IMR-90 (cell line): ENCODE measurements around the gene CBLIF. TPM values are rescaled to one million over a fixed set of nuclear protein-coding genes. Genes with fewer than 3 reads are reported as not detected.

Experiments
- ATAC-seq: fragments of 200-7000 bp; cut with Tn5 transposase; 2 replicates; pipeline ENCODE4 v1.9.1; 2020; ENCODE audit warnings: low read depth, mild to moderate bottlenecking, moderate library complexity
- BruUV-seq: library from RNA; stranded (reverse); fragments of 400-500 nt; replicated peaks from 2 replicates; lab custom pipeline; 2021; lab: Mats Ljungman, UMichigan
- CTCF ChIA-PET: fragments of 300-600 bp; formaldehyde crosslinking; extraction: SDS; loops from one replicate; lab custom pipeline; 2021; ENCODE audit warnings: antibody characterized with exemption; lab: Yijun Ruan, JAX
- POLR2A ChIA-PET: fragments of 300-600 bp; sonication (Branson Sonifier 250); formaldehyde crosslinking; loops from one replicate; lab custom pipeline; 2022; ENCODE audit warnings: antibody characterized with exemption; ENCODE audit not compliant: unreplicated experiment; lab: Charles Lee
- DNase-seq: peaks from one replicate; pipeline ENCODE4 v3.0.0; 2013
- H2AFZ ChIP-seq: replicated peaks from 2 replicates; pipeline ENCODE3; 2013; ENCODE audit warnings: low read length, mild to moderate bottlenecking; ENCODE audit not compliant: poor library complexity
- H2AK5ac ChIP-seq: 2 replicates; pipeline ENCODE4 v1.6.1; 2013; ENCODE audit warnings: low read depth, low read length, inconsistent platforms
- H2AK9ac ChIP-seq: replicated peaks from 2 replicates; pipeline ENCODE3; 2013; ENCODE audit warnings: mild to moderate bottlenecking, low read depth, low read length, moderate library complexity; ENCODE audit not compliant: poor library complexity
- H2BK120ac ChIP-seq: 2 replicates; pipeline ENCODE4 v1.6.1; 2013; ENCODE audit warnings: low read depth, low read length, inconsistent platforms
- H2BK15ac ChIP-seq: 3 replicates; pipeline ENCODE4 v1.6.1; 2013; ENCODE audit warnings: low read depth, low read length, inconsistent platforms
- H2BK20ac ChIP-seq: 2 replicates; pipeline ENCODE4 v1.6.1; 2013; ENCODE audit warnings: low read depth, mild to moderate bottlenecking, inconsistent platforms, low read length, moderate library complexity
- H2BK5ac ChIP-seq: 2 replicates; pipeline ENCODE4 v1.6.1; 2013; ENCODE audit warnings: mild to moderate bottlenecking, low read depth, low read length, inconsistent platforms; ENCODE audit not compliant: poor library complexity, severe bottlenecking
- H3K14ac ChIP-seq: replicated peaks from 2 replicates; pipeline ENCODE4 v1.6.1; 2013; ENCODE audit warnings: low read depth, low read length, inconsistent platforms
- H3K18ac ChIP-seq: 2 replicates; pipeline ENCODE4 v1.6.1; 2013; ENCODE audit warnings: low read depth, low read length, control low read depth
- H3K23ac ChIP-seq: 2 replicates; pipeline ENCODE4 v1.6.1; 2013; ENCODE audit warnings: low read depth, low read length, inconsistent platforms
- H3K27ac ChIP-seq: 2 replicates; pipeline ENCODE4 v1.5.1; 2013; ENCODE audit warnings: mild to moderate bottlenecking, control low read depth, low read length; ENCODE audit not compliant: insufficient read depth
- H3K27me3 ChIP-seq: 2 replicates; pipeline ENCODE4 v1.6.1; 2013; ENCODE audit warnings: low read length; ENCODE audit not compliant: control insufficient read depth, insufficient read depth
- H3K36me3 ChIP-seq: 2 replicates; pipeline ENCODE4 v1.6.1; 2013; ENCODE audit warnings: low read length, mixed read lengths; ENCODE audit not compliant: control insufficient read depth, insufficient read depth
- H3K4ac ChIP-seq: 2 replicates; pipeline ENCODE4 v1.6.1; 2013; ENCODE audit warnings: low read depth, low read length, inconsistent platforms
- H3K4me1 ChIP-seq: 2 replicates; pipeline ENCODE4 v1.6.1; 2013; ENCODE audit warnings: low read length, mixed read lengths; ENCODE audit not compliant: control insufficient read depth, insufficient read depth
- H3K4me2 ChIP-seq: 2 replicates; pipeline ENCODE4 v1.6.1; 2013; ENCODE audit warnings: low read depth, mild to moderate bottlenecking, control low read depth, low read length, moderate library complexity
- H3K4me3 ChIP-seq: 2 replicates; pipeline ENCODE4 v1.5.1; 2013; ENCODE audit warnings: low read depth, mild to moderate bottlenecking, control low read depth, low read length, moderate library complexity; ENCODE audit not compliant: insufficient read depth
- H3K56ac ChIP-seq: 2 replicates; pipeline ENCODE4 v1.6.1; 2013; ENCODE audit warnings: low read length, inconsistent platforms; ENCODE audit not compliant: insufficient read depth; ENCODE audit errors: extremely low read depth
- H3K79me1 ChIP-seq, 2 experiments: 2 replicates each; pipeline ENCODE4 v1.6.1; 2013; ENCODE audit warnings: low read length in 2 of 2, inconsistent platforms in 1 of 2, low read depth in 1 of 2
- H3K9ac ChIP-seq: 2 replicates; pipeline ENCODE4 v1.6.1; 2013; ENCODE audit warnings: low read depth, low read length, control low read depth
- H3K9me1 ChIP-seq: 2 replicates; pipeline ENCODE4 v1.6.1; 2013; ENCODE audit warnings: low read length, inconsistent platforms; ENCODE audit not compliant: insufficient read depth
- H3K9me3 ChIP-seq: 2 replicates; pipeline ENCODE4 v1.6.1; 2013; ENCODE audit warnings: low read length; ENCODE audit not compliant: control insufficient read depth, insufficient read depth
- H4K20me1 ChIP-seq: 2 replicates; pipeline ENCODE4 v1.6.1; 2013; ENCODE audit warnings: low read length, inconsistent platforms; ENCODE audit not compliant: insufficient read depth
- H4K5ac ChIP-seq: 2 replicates; pipeline ENCODE4 v1.6.1; 2013; ENCODE audit warnings: mild to moderate bottlenecking, low read depth, low read length, control low read depth
- H4K8ac ChIP-seq, 2 experiments: 2 replicates each; pipeline ENCODE4 v1.6.1; 2013; ENCODE audit warnings: low read depth in 2 of 2, low read length in 2 of 2, control low read depth in 1 of 2, inconsistent platforms in 1 of 2
- H4K91ac ChIP-seq: 2 replicates; pipeline ENCODE4 v1.6.1; 2013; ENCODE audit warnings: low read depth, low read length, inconsistent platforms; ENCODE audit not compliant: insufficient read depth
- BHLHE40 ChIP-seq: fragments of 150-350 bp; IDR thresholded peaks from 2 replicates; pipeline ENCODE4 v1.6.1; 2016; ENCODE audit warnings: mild to moderate bottlenecking, low read depth, low read length
- CHD1 ChIP-seq: IDR thresholded peaks from 2 replicates; pipeline ENCODE4 v1.6.1; 2012; ENCODE audit warnings: low read depth, low read length, improper control_type of control experiment
- ELK1 ChIP-seq: fragments of 150-350 bp; IDR thresholded peaks from 2 replicates; pipeline ENCODE4 v1.6.1; 2016; ENCODE audit warnings: low read depth, mild to moderate bottlenecking, low read length, moderate library complexity, borderline replicate concordance
- MAFK ChIP-seq: IDR thresholded peaks from 2 replicates; pipeline ENCODE4 v1.6.1; 2012; ENCODE audit warnings: low read depth, low read length, improper control_type of control experiment
- POLR2A ChIP-seq: IDR thresholded peaks from 2 replicates; pipeline ENCODE4 v1.6.1; 2012; ENCODE audit warnings: mild to moderate bottlenecking, low read depth, low read length
- RAD21 ChIP-seq: IDR thresholded peaks from 2 replicates; pipeline ENCODE4 v1.6.1; 2012; ENCODE audit warnings: low read length, improper control_type of control experiment
- RCOR1 ChIP-seq: IDR thresholded peaks from 2 replicates; pipeline ENCODE4 v1.6.1; 2012; ENCODE audit warnings: mild to moderate bottlenecking, low read length, improper control_type of control experiment; ENCODE audit not compliant: insufficient replicate concordance
- SMC3 ChIP-seq: fragments of 150-350 bp; IDR thresholded peaks from 2 replicates; pipeline ENCODE4 v1.6.1; 2016; ENCODE audit warnings: low read depth, mild to moderate bottlenecking, antibody characterized with exemption, low read length, moderate library complexity
- WGBS, 2 experiments: methylation state at CpG; one replicate each; pipeline versions ENCODE4 v1.1.5 to v1.1.7; 2013; ENCODE audit warnings: missing lambda C conversion rate in 2 of 2; ENCODE audit not compliant: insufficient read length in 1 of 2; ENCODE audit errors: extremely low coverage in 2 of 2; 5-methylcytosine and 5-hydroxymethylcytosine counted together
- dilution Hi-C: fragments of 300-500 bp; cut with HindIII; formaldehyde crosslinking; loops from one replicate; pipeline ENCODE4 v1.14.3; 2018; ENCODE audit warnings: low sequenced_read_pairs; ENCODE audit not compliant: unreplicated experiment
- in situ Hi-C: fragments of 300-500 bp; cut with MboI; formaldehyde crosslinking; loops from 3 replicates; pipeline ENCODE4 v1.14.3; 2019; ENCODE audit warnings: low sequenced_read_pairs, inconsistent platforms, mixed read lengths
- intact Hi-C: fragments of 100-400 bp; cut with micrococcal nuclease; formaldehyde crosslinking; loops from 2 replicates; pipeline ENCODE4 v1.10.0; 2022
- polyA plus RNA-seq, 3 experiments: library from polyadenylated mRNA; depleted of rRNA; stranded (reverse); fragments of >200 nt; gene quantifications; 2 replicates each; pipeline ENCODE4 v1.2.3, GENCODE V29; 2012; ENCODE audit warnings: low replicate concordance in 1 of 3
- total RNA-seq: library from RNA; depleted of rRNA; stranded (reverse); fragments of >200 nt; gene quantifications from 2 replicates; pipeline ENCODE4 v1.2.3, GENCODE V29; 2012
- TF ChIP-seq, protein P1 (sequence below): conservative IDR thresholded peaks from 2 replicates; pipeline ENCODE4 v1.5.1; 2012; ENCODE audit warnings: mild to moderate bottlenecking, low read depth, low read length, improper control_type of control experiment

The CBLIF gene
- total and polyA plus RNA-seq, 2 of the 4 experiments (the other 2 are of a cell fraction): not detected

DNA sequence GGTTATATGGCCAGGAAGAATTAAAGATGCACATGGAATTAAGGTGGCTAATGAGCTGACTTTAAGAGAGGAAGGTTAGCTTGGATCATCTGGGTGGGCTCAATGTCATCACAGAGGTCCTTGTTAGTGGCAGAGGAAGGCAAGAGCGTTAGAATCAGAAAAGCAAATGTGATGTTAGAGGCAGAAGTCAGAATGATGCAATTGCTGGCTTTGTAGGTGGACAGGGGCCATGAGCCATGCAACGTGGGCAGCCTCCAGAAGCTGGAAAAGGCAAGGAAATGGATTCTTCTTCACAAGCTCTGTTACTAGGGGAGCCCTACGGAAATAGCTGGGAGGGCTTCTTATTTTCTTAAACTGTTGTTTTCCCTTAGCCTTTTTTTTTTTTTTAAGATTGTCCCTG is 2.3 kb upstream of the CBLIF start:
- Histone ChIP-seq H3K9me3 (no peaks in the 10 kb centered on the region), H2BK5ac (no peak overlapping the region), H3K4me1 (no peaks in the 10 kb centered on the region), H3K27me3 (no peaks in the 10 kb centered on the region; the same call in 1 of the 2 replicates), H3K9ac (no peak overlapping the region), H2BK15ac (no peak overlapping the region), H4K91ac (no peak overlapping the region), H2BK120ac (no peak overlapping the region), H3K4me3 (no peak overlapping the region), H3K56ac (no peak overlapping the region), H3K9me1 (no peaks in the 10 kb centered on the region), H2AK9ac (no peak overlapping the region), H3K79me1 (no peaks in the 10 kb centered on the region), H3K27ac (no peak overlapping the region), H3K4ac (no peak overlapping the region), H4K20me1 (no peaks in the 10 kb centered on the region), H3K18ac (no peak overlapping the region), H4K5ac (no peak overlapping the region), H3K4me2 (no peak overlapping the region), H3K14ac (no peak overlapping the region), H2AFZ (no peak overlapping the region), H3K23ac (no peak overlapping the region), H3K36me3 (no peaks in the 10 kb centered on the region), H2BK20ac (no peak overlapping the region), H2AK5ac (no peak overlapping the region), H4K8ac (no peak overlapping the region)
- DNase-seq (no peak), ATAC-seq (no peak)
- in situ Hi-C loops: loop anchor here (25.0 kb wide), 1 partner anchor 340 kb away; the partner anchor contains the start of gene MS4A6A
- dilution Hi-C loops: no loop called here
- no peak for TF ChIP-seq POLR2A
- no peak for TF ChIP-seq CHD1
- no peak for TF ChIP-seq RAD21
- TF ChIP-seq MAFK: no peak
- no peak for TF ChIP-seq BHLHE40
- TF ChIP-seq, protein P1, sequence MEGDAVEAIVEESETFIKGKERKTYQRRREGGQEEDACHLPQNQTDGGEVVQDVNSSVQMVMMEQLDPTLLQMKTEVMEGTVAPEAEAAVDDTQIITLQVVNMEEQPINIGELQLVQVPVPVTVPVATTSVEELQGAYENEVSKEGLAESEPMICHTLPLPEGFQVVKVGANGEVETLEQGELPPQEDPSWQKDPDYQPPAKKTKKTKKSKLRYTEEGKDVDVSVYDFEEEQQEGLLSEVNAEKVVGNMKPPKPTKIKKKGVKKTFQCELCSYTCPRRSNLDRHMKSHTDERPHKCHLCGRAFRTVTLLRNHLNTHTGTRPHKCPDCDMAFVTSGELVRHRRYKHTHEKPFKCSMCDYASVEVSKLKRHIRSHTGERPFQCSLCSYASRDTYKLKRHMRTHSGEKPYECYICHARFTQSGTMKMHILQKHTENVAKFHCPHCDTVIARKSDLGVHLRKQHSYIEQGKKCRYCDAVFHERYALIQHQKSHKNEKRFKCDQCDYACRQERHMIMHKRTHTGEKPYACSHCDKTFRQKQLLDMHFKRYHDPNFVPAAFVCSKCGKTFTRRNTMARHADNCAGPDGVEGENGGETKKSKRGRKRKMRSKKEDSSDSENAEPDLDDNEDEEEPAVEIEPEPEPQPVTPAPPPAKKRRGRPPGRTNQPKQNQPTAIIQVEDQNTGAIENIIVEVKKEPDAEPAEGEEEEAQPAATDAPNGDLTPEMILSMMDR: no peak
- TF ChIP-seq SMC3: no peak
- TF ChIP-seq ELK1: no peak
- no peak for TF ChIP-seq RCOR1
- no TSS peak for BruUV-seq
- CTCF ChIA-PET: no interaction called here
- intact Hi-C loops: no loop called here
- POLR2A ChIA-PET: no interaction called here
- 13% methylated on average over 1 of the region's 3 CpGs; no CpG with 5 or more reads in 1 of the 2 experiments for WGBS, 2 experiments
